ENCODE measurements around the gene MYBBP1A.

Gene MYBBP1A

DNA sequence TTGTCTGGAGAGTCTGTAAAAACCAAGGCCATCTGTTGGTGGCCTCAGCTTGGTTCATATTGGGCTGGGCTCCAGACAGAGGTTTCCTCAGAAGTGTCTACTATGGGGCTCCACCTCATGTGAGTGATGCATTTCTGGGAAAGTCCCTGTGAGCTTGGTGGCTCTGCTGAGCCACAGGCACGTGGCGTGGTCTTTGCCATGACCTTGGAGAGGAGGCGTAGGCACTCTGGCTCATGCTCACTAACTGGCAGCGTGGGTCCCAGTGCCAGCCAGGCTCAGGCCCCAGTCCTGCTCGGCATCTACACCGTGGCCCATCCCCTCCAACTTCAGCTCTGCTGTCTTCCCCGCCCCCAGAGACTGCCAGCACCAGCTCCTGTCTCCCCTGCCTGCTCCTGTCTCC is 18.5 kb upstream of the MYBBP1A start:
- DNase-seq (ENCODE audit: low read depth in 2 of 3, low spot score in 2 of 3), result peak in 2 of 3 experiments; percentile 34 to 44

DNA sequence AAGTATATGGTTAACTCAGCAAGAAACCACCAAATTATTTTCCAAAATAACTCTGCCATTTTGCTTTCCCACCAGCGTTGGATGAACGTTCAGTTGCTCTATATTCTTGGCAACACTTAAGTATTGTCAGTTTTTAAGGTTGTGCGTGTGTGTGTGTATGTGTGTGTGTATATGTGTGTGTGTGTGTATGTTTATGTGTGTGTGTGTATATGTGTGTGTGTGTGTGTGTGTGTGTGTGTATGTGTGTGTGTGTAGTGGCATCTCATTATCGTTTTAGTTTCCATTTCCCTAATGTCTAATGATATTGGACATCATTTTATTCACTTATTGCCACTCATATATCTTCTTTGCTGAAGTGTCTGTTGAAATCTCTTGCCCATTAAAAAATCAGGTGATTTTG is 17.9 kb upstream of the MYBBP1A start:
- no peak for DNase-seq (ENCODE audit: low read depth in 2 of 3, low spot score in 2 of 3)

- no peak for DNase-seq (ENCODE audit: low read depth in 2 of 3, low spot score in 2 of 3)
Observed at GRCh38 chr17:4572131-4572530, 16.9 kb upstream of the MYBBP1A start.

- DNase-seq (ENCODE audit: low read depth in 2 of 3, low spot score in 2 of 3), result no peak
Observed at GRCh38 chr17:4569591-4569990, 14.4 kb upstream of the MYBBP1A start.

- no peak for DNase-seq (ENCODE audit: low read depth in 2 of 3, low spot score in 2 of 3)
Observed at GRCh38 chr17:4566785-4567184, 11.6 kb upstream of the MYBBP1A start.

GRCh38 chr17:4565209-4566141 is 10.3 kb upstream of the MYBBP1A start:
- peak in 1 of 3 experiments; percentile 45 for DNase-seq (ENCODE audit: low read depth in 2 of 3, low spot score in 2 of 3)

DNA sequence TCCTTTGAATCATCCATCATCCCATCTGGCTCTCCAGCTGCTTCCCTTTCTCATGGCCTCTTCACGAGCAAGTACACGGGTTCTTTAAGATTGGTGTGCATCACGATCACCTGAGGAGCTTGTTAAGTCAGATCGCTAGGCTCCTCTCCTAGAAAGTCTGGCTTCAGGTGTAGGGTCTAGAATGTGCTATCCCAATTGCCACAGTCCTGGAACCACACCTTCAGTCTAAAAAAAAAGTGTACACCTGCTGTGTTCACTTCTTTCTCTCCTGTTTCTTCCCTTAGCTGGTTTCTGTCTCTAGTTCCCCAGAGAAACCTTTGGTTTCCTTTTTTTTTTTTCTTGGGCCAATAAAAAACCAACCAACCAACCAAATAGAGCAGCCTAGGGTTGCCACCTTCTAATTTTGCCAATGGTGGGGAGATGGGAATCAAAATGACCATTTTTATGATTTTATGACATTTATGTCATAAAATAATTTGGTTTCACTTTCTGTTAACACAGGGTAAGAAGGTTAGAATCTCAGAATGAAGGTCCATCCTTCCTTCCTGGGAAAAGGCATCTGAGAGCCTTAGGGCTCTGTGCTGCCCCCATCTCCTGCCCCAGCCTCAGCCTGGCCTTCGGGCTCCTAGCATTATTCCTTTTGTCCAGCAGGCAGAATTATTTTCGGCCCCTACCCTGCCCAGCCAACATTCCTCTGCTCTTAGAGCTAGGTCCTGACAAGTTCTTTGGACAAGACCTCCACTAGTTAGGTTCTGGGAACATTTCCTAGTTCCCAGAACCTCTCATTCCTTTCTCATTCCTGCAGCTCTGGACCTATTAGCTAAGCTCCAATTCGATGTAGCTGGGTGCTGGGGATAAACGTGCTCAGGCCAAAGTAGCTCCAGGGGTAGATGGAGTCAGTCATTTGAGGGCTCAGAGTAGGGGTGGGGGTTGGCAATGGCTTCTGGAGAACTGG is 7.1 kb upstream of the MYBBP1A start:
- DNase-seq (ENCODE audit: low read depth in 2 of 3, low spot score in 2 of 3), result no peak

DNA sequence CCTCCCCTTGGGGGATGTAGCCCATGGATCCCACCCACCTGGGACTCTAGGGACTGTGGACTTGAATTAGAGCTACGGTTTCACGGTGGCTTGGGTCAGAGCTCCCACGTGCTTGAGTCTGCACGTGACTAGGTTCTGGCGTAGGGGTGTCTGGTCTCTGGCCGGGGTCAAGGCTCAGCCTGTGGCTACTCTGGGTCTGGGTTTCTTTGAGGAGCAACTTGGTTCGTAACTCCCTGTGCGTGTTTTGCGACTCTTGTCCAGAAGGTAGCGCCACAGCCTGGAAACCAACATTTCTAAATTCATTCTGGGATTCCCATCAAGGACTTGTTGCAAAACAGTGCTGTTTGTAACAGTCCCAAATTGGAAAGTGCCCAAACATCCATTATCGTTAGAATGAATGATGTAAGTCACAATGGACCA is 5.7 kb upstream of the MYBBP1A start:
- DNase-seq (ENCODE audit: low read depth in 2 of 3, low spot score in 2 of 3), result no peak

- no peak for DNase-seq (ENCODE audit: low read depth in 2 of 3, low spot score in 2 of 3)
Observed at GRCh38 chr17:4560421-4560820, 5.2 kb upstream of the MYBBP1A start, which contains the start of gene GGT6. Gene GGT6 (minus strand): TSS chr17:4560577. CDS start chr17:4560521, 56 bp downstream.

- no peak for DNase-seq (ENCODE audit: low read depth in 2 of 3, low spot score in 2 of 3)
Observed at GRCh38 chr17:4559966-4560365, 4.8 kb upstream of the MYBBP1A start.

GRCh38 chr17:4559139-4559791 is 4.1 kb upstream of the MYBBP1A start:
- no peak for DNase-seq (ENCODE audit: low read depth in 2 of 3, low spot score in 2 of 3)

- no peak for DNase-seq (ENCODE audit: low read depth in 2 of 3, low spot score in 2 of 3)
Observed at GRCh38 chr17:4558347-4558971, 3.3 kb upstream of the MYBBP1A start.

DNA sequence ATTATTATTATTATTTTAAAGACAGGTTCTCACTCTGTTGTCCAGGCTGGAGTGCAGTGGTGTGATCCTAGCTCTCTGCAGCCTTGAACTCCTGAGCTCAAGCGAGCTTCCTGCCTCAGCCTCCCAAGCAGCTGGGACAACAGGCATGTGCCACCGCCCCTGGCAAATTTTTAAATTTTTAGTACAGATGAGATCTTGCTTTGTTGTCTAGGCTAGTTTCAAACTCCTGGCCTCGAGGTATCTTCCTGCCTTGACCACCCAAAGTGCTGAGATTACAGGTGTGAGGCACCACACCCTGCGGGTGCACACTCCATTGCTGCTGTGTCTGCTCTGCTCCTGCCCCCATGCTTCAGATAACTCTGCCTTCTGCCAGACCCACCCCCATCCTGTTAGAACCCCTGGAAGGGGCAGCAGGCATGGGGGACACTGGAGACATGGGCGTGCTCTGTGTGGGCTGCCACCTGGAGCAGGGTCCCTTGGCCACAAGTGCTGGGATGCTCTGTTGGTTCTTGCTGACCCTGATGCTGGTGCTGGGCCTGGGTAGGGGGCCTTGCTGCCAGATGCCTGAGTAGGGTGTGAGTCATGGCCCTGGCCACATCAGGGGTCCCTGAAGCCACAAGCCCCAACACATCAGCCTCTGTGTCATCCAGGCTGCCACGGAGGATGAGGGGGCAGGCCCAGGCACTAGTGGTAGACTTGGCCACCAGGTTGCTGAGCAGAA is 2.6 kb upstream of the MYBBP1A start:
- DNase-seq (ENCODE audit: low read depth in 2 of 3, low spot score in 2 of 3), result no peak

GRCh38 chr17:4556996-4557395 is 1.8 kb upstream of the MYBBP1A start:
- no peak for DNase-seq (ENCODE audit: low read depth in 2 of 3, low spot score in 2 of 3)

DNA sequence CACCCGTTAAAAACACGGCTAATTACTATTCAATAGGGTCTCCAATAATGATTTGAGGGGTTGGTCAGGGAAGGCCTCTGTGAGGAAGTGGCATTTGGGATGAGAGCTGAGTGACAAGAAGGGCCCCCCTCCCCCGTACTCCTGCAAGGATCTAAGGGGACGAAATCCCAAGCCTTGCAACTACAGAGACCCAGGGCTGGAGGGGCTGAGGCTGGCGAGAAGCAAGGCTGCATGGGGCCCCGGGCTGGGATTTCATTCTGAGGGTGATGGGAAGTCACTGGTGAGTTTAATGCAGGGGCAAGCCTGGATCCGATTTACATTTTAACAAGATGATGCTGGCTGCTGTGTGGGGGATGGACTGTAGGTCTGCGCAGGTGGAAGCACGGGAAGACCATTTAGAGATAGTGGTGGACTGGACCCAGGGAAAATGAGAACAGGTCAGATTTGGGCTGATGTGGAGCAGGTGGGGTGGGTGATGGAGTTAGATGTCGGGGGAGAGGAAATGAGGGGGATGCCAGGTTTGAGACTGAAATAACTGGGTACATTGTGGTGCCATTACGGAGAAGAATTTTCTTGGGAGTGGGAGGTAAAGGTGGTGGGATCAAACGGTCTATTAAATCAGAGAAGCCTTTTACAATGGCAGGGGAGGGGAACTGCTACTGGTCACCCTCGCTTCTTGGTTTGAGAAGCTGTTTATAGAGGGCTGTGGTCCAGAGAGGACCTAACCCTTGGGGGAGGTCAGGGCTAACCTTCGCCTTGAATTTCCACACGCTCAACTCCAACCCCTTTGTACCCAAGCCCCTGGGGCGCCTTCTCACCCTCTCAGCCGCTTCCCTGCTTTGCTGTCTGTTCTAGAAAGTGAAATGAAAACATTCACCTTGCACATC is 932 bp upstream of the MYBBP1A start:
- DNase-seq (ENCODE audit: low read depth in 2 of 3, low spot score in 2 of 3), result no peak

DNA sequence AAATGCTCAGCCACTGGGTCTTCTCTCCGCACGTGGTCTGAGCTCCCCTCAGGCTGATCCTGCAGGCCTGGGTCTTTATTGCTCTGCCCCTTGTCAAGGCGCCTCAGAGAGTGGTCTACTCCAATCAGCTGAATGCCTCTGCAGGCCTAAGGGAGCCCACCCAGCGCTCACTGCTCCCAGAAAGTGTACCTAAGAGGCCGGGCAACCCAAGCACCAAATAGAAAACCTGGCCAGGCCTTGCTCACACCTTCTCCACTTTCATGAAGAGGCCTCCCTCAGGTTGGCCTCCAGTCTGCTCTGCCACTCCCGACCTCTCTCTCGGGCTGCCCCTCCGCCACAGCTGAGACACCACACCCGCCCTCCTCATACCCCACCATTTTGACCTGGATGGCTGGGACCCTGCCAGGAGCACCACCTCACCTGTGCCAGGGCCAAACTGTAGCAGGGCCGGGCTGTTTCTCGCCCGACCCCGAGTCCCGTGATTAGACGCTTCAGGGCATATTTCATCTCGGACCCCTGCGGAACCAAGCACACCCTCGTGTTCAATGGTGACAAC is 665 bp downstream of the MYBBP1A start:
- no peak for DNase-seq (ENCODE audit: low read depth in 2 of 3, low spot score in 2 of 3)

GRCh38 chr17:4553669-4554068 is 1.5 kb downstream of the MYBBP1A start:
- DNase-seq (ENCODE audit: low read depth in 2 of 3, low spot score in 2 of 3), result no peak

GRCh38 chr17:4551796-4552525 is 3.2 kb downstream of the MYBBP1A start:
- no peak for DNase-seq (ENCODE audit: low read depth in 2 of 3, low spot score in 2 of 3)

Measured in activated CD8-positive, alpha-beta memory T cell treated with anti-CD3 and anti-CD28 coated beads for 48 hours (primary cell).